Hematopoietic multipotent progenitor cell treated with erythropoietin and hydrocortisone succinate and interleukin-3 and kit ligand, for 4 days (in vitro differentiated cells): ENCODE measurements around the gene DOK7.
"Not testable (repeated sequence)": the region's sequence is repeated elsewhere in the genome, so short reads cannot be mapped to it uniquely, and the experiment has no call there.

Experiments
- DNase-seq: peaks from one replicate; pipeline ENCODE4 v3.0.0-alpha.2; 2015

DOK7 gene

DNA sequence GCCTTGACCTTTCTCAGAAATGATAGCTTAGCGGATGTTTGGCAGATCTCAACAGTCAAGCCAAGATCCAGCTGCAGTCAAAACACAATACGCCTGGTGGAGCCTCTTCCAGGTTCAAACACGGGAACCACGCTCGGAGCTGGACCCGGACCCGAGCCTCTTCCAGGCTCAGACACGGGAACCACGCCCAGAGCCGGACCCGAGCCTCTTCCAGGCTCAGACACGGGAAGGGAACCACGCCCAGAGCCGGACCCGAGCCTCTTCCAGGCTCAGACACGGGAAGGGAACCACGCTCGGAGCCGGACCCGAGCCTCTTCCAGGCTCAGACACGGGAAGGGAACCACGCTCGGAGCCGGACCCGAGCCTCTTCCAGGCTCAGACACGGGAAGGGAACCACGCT, 48.5 kb downstream of the DOK7 start:
- DNase-seq, result not testable (repeated sequence)

DNA sequence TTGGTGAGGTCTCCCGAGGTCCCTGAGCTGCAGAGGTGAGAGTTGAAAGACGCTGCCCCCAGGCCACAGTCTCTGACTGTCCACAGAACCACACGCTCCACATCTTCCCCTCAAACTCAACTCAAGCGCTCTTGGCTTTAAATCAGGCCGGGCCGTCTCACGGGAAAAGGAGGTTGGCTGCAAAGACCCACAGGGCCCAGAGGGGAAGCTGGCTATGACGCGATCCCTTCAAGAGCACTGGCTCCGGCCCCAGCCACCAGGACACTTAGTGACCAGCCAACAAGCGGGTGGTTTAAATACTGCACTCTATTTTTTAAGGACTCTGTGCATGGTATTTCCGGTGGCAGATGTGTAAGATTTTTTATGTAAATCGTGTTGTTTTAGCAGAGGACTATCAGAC, 49.2 kb downstream of the DOK7 start:
- no peak for DNase-seq

DNA sequence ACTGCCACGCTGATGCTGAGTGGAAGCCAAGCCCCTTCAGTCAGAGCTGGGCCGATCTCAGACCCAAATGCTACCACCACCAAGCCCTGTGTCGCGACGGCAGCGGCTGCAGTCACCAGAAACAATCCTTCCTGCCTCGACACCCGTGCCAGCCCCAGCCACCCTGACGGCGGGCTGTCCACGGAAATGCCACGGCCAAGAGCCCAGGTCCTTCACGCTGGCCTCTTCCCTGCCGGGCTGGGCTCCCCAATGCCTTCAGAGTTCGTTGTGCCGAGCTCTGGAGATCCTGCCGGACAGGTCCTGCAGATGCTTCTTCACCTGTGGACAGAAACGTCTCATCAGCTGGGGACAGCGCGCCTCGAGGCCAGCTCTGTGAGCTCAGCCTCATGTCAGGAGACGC, 49.6 kb downstream of the DOK7 start:
- no peak for DNase-seq

DNA sequence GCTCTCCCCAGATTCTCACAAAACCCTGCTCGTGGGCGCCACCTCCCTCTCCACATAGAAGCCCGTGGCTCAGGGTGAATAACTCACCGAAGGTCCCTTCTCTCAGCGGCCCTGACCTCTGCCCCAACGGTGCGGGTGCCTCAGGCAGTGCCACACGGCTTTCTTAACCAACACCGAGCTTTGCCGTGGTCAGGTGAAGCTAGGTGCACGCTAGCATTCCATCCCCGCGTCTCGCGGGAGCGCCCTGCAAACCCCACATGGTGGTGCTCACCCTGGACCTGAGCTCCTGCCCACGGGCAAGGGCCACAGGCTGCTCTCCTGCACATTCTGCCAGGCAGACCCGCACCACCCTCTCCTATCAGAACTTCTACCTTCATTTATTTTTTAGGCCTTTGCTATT, 50.7 kb downstream of the DOK7 start:
- no peak for DNase-seq

DNA sequence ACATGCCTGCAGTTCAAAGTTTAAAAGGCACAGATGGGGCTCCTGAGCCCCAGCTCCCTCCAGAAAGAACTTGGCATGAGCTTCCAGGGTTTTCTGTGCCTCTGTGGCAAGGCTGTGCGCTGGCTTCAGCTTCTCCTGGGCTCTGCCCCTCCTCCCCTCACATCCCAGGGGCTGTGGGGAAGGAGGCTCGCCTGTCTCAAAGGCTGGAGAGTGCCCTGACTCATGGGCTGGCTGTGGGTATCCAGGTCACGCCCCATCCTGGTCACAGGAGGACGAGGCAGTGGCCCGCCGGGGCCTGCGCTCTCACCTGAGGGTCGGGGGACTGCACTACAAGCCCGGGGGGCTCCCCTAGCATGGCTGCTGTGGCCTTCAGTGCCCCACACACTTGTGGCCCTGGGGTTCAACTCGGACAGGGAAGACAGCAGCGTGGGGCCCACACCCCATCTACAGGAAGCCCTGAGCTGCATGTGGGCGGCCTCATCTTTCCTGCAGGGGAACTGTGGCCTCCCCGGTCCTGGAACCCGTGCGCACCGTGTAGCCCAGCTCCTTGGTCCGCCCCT, 51.2 kb downstream of the DOK7 start:
- no peak for DNase-seq

DNA sequence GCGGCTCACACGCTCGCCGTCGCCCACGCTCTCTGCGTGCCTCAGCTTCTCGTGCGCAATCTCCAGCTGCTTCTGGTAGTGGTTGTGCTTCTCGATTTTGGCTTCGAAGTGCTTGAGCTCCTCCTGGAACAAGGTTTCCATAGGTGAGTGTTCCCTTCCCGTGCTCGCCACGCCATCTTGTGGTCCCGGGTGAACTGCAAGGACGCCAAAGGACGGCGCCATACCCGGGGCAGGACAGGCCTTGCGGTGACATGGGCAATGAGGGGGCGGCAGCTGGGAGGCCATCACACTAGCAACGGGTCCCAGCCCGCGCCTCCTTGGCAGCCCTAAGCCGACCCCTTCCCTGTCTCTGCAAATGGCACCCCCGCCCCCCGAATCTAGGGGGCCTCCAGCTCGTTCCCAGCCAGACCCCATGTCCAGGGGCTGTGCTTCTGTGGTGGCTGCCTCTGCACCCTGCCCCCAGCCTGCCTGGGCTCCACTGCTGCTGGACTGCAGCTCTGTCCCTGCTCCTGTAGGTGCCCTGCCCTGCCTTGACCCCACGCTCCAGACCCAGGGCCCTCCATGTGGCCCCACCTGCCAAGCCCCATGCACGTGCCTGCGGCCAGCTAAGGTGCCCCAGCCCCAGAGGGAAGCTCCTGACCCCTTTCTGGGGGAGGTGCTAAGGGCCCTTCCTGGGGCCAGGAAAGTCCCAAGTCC, 51.8 kb downstream of the DOK7 start:
- no peak for DNase-seq

DNA sequence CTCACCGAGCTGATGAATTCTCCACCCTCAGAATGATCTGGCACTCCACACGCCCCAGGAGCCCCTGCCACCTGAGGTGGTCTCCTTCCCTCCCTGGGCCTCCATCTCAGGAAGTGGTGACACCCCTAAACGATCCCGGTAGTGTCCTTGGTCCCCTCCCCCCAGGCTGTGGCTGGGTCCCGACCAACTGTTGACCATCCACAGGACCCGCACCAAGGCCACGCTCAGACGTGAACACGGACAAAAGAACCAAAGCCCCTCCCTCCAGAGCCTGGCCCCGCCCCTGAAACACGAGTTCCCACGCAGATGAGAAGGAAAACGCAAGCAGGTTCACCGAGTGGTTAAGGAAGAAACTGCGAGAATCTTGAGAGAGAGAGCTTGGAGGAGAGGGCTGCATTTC, 52.5 kb downstream of the DOK7 start:
- no peak for DNase-seq

DNA sequence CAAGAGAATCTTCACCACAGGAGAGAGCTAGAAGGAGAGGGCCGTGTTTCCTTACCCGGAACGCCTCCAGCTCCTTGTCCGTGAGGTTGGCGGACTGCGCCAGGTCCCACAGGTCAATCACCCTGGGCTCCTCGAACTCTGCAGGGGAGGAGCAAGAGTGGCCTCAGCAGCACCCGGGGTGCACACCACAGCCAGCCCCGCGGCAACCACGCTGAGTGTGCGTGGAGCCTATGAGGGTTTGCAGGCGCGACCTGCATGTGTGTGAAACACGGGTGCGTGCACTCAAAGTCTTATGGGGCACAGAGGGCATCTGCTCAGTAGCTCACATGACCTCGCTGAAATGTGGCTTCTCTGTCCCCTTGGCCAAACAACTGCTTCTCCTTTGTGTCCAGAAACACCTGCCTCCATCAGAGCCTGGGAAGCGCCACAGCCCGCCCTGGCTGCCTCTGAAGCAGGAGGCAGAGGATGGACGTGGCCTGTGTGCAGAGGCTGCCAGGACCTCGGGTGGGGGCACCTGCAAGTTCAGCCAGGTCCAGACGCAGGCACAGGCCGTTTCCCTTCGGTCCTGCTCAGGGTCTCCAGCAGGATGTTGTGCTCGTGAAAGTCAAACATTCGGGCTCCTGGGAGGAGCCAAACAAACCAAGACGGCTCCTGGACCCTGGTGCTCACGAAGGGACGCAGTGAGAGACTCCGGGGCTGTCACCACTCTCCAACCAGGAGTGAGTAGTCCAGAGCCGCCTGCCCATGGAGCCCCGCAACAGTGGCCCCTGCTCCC, 53.1 kb downstream of the DOK7 start:
- no peak for DNase-seq

DNA sequence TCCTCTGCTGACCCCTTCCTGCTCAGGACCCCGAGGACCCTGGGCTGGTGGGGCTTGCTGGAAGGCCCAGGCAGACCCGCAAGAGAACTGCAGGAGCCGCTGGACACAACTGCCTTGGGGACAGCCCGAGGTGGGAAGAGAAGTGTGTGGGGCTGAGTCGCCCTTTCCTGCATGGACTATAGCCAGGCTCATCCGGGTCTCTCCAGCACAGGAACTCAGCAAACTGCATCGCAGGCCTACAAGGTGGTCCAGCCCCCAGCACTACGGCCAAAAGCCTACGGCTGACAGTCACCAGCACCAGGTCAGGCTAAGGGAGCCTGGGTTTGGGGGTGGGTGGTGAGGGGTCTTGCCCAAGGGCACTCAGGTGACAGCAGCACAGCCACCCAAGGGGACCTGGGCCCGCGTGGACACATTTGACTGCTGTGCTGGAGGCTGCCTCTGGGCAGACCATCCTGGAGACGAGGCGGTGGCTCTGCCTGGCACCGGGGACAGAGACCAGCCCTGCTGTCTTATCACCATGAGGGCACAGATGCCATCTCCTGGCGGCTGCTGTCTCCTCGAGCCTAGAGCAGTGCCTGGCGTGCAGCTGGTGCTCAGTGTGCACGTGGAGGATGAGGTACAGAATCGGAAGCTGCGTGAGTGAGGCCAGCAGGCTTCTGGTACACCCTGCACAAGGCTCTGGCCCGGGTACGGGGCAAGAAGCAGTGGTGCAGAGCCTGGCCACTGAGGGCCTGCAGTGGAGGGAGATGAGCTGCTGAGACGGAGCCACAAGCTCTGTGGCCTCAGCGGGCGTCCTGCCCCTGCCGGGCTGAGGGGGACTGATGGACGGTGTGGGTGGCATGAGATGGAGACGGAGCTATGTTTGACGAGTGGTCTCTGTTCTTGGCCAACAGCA, 54.0 kb downstream of the DOK7 start:
- no peak for DNase-seq

DNA sequence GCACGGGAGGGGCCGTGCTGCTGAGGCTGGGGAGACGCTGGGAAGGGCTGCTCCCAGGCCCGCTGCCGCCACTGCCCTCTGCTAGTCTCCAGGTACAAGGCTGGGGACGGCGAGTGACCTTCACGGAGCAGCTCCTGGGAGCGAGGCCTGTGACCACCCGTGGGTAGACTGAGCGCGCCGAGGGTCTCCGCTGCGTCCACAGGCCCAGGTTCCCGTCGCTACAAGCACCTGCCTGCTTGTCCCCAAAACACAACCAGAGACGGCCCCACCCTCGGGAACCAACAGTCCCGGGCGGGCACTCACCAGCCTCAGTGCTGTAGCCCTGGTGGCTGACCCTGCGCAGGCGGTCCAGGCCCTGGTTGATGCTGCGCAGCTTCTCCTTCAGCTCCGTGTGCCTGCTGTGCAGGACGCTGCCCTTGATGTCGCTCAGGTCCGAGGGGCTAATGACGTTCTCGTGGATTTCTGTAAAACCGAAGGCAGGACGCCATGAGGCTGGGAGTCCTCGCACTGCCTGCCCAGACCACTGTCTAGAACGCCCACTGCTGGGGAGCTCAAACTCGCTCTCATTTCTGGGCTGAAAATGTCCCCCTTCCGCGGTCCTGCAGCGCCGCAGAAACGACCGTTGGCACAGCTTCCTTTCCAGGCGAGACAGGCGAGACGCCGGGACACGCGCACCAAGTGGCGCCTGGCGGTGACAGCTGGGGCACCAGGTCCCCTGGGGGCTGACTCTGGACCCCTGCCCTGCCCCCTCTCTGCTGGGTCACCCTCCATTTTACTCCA, 54.8 kb downstream of the DOK7 start:
- no peak for DNase-seq

DNA sequence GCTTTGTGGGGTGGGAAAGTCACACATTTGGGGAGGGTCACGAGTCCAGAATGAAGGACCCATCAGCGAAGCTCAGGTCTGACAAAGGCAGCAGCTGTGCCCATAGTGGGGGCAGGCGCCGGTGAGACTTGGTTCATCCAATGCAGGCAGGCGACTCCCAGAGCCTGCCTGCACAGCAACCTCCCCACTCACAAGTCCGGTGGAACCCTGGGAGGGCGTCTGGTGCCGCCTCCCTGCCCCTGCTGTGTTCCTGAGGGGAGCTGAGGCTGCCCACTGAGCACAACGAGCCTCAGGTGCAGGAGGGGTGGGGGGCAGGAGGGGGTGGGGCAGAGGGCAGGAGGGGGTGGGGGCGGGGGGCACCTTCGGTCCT, 55.4 kb downstream of the DOK7 start:
- DNase-seq, result no peak

DNA sequence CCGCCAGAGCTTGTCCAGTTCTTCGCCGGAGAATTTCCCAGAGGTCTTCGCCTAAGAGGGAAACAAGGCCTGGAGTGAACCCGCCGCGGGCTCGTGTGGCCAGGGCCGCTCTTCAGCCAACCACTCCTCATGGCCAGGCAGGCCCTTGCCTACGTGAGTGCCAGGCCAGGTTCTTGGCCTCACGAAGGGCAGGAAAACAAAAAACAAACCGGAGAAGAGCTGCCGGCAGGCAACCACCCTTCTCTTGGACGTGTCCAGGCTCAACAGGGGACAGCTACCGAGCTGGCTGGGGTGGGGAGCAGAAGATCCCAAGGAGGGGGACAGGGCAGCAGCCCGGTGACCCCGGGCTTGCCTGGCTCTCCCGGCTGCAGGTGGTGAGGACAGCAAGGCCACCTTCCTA, 55.8 kb downstream of the DOK7 start:
- no peak for DNase-seq

DNA sequence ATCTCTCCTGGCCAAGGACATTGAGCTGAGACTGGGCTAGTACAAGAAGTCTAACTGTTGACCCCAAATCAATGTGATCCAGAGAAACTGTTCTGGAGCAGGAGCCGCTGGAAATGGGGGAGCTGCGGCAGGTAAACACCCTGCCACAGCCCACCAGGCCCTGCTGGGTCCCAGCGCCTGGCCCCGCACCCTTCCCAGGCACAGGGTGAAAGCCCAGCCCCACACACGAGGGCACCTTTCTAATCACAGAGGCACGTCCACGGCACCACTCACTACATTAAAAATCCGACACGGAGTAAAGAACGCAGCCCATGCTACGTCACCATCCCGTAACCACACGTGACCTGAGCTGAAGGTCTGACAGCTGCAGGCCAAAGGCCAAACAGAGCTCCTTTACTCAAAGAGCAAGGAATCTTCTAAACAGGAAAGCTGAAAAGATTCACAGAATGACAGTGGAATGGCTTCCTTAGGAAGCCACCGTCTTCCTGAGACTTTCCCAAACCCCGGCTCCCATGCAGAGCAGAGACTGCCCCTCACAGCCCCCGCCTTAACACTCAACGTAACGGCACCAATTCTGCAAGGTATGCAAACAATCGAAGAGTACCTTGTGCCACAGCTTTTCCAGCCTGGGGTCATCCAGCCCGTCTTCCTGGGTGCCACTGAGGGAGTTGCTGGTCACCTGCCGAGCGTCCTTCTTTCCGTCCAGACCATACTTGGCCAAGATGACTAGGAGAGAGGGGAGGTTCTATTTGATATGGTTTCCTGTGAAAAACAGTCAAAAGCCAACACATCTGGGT, 56.6 kb downstream of the DOK7 start:
- no peak for DNase-seq

DNA sequence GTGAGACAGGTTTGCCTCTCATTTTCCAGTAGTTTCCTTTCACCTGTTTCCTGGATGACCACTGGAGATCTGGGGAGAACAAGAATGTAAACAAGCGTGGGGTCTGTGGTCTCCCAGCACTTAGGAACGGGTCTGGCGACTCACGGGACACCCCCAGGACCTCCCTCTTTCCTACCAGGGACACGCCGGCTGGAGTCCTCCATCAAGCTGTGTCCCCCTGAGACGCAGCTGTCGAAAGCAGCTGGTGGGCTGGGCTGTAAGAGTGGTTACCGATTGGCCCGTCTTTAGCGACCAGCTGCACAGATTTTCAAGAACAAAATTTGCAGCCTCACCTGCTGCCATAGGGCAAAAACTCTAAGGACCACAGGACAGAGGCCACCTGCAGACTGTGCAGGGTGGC, 57.2 kb downstream of the DOK7 start:
- no peak for DNase-seq

DNA sequence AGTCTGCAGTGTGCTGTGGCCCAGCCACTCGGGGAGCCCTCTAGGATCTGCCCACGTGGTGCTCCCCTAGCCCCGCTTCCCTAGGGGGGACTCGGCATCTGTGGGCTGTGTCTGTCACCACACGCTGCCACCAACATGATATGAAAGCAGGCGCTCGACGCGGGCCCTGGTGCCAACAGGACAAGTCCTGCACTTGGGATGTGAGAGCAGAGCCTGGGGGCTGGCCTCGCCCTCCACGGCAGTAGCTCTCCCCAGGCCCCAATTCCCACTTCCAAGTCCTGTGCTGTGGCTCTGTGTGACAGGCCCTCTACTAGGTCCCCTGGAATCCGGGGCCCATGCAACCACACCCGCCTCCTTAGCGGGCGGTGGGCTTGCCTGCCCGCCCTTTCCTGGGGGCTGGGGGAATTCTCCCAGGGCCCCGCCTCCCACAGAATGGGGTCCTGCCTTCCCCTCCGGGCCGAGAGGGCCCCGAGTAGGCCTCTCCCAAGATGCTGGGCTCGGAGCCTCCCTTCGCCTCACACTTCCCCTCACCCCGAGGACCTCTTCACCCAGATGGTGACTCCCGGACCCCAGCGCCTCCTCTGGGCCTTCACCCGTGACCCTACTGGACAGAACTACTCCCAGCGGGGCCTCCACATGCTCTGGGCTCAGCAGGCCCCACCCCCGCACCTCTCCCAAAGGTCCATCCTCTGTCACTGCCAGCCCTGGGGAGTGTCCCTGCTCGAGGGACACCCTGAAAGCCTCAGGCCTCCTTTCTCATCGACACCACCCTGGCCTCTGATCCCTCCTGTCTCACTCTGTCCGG, 57.9 kb downstream of the DOK7 start:
- DNase-seq, result no peak

DNA sequence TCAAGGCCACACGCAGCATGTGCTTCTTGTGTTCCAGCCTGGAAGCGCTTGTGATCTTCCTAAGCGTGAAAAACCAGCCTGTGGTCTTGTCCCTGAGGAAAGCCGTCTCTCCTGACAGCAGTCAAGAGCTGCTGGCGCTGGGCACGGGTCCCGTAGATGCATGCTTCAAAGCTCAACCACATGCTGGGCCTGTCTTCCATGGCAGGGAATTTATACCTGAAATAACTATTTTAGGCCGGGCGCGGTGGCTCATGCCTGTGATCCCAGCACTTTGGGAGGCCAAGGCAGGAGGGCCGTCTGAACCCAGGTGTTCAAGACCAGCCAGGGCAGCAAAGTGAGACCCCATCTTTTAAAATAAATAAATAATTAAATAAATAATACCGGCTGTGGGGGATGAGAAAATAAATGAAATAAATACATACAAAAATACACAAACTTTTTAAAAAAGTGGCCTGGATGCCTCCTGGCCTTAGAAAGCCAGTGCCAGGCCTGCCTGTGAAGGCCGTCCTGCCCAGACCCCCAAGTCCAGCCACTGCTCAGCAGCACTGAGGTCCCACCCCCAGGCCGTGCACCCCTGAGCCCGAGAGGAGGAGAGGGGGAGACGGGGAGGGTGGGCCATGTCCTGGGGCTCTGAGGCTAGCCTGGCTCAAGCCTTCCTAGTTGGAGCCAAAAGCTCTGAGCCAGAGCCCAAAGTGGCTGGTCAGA, 58.7 kb downstream of the DOK7 start:
- DNase-seq, result no peak

DNA sequence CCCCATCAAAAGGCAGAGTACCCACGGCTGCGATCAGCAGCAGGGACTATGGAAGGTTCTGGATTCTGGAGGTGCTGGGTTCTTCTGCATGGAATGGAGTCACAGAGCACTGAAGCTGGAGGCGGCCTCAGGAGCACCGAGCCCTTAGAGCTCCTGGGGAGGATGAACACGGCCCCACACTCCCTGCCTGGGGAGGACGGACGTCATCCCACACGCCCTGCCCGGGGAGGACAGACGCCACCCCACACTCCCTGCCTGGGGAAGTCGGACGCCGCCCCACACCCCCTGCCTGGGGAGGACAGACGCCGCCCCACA, 59.2 kb downstream of the DOK7 start:
- DNase-seq, result no peak

DNA sequence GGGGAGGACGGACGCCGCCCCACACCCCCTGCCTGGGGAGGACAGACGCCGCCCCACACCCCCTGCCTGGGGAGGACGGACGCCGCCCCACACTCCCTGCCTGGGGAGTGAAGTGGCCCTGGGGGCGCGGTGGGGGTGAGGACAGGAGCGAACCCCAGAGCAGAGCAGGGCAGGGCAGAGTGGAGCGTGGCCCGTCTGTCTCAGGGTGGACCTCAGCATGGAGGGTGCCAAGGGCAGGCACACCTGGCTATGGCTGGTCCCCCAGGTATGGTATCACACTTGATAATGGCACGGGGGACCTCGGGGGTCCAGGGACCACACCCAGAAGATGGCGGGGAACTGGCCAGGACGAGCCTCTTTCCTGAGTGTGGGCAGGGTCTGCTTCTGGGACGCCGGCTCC, 59.5 kb downstream of the DOK7 start:
- no peak for DNase-seq

DNA sequence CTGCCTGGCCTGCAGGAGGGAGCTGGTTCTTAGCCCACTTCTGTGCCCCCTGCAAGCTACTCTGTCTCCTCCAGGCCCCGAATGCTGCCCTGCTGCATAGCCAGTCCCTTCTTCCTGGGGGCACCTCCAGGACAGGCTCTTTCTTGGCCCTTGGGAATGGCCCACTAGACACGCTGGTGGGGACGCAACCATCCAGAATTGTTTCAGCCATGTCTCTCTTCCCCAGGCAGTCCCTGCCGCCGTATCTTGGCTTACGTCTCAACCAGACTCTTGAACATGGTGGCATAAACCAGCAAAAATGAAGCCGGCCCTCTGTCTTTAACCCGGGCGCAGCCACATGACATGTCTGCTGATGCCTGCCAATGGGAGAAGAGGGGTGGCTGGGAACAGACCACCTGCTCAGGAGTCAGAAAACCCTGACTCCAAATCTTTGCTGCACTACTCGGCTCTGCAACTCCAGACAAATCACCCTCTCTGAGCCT, 60.1 kb downstream of the DOK7 start:
- DNase-seq, result no peak

DNA sequence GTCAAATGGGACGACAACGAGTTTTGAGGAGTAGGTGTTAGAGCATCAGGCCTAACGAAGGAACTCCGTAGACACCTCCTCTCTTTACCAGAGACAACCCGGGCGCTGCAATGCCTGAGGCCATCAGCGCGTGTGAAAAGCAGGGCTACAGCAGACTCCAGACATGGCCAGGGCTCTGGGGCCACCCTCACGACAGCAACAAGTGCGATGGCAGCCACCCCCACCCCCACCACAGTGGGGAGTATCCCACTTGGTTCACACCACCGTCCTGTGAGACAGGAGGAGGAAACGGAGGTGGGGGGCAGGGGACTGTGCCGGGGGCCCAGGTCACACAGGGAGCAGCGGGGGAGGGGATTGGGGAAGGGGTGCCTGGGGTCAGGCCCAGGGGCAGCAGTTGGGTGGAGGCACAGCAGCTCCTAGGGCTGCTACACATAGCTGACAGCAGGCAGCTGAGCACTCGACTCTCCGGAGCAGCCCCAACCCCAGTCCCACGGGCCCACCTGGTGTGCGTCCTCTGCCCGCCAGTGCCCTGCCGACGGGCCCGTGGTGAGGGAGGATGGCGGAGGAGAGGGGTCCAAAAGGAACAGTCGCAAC, 60.6 kb downstream of the DOK7 start:
- no peak for DNase-seq
